Activated naive CD4-positive, alpha-beta T cell treated with anti-CD3 and anti-CD28 coated beads, Interleukin-2, amount 50 U/mL, for 24 hours (primary cell): ENCODE measurements around the gene SLCO2A1.

Experiments
- H3K27ac Mint-ChIP-seq: one replicate; pipeline ENCODE4 v1.8.0; 2021; ENCODE audit warnings: mild to moderate bottlenecking, mixed read lengths
- H3K27me3 Mint-ChIP-seq: one replicate; pipeline ENCODE4 v1.8.0; 2021; ENCODE audit warnings: mixed read lengths
- H3K36me3 Mint-ChIP-seq: one replicate; pipeline ENCODE4 v1.8.0; 2021; ENCODE audit warnings: mixed read lengths
- H3K4me1 Mint-ChIP-seq: one replicate; pipeline ENCODE4 v1.8.0; 2021; ENCODE audit warnings: mixed read lengths
- H3K4me3 Mint-ChIP-seq: one replicate; pipeline ENCODE4 v1.8.0; 2021; ENCODE audit warnings: mild to moderate bottlenecking, mixed read lengths
- H3K9me3 Mint-ChIP-seq: one replicate; pipeline ENCODE4 v1.8.0; 2021; ENCODE audit warnings: mixed read lengths

Gene SLCO2A1

GRCh38 chr3:134030379-134031347 is 938 bp upstream of the SLCO2A1 start:
- Mint-ChIP-seq H3K27ac (no peak overlapping the region), H3K9me3 (no peaks in the 10 kb centered on the region), H3K27me3 (peaks cover 30% of the 10 kb centered on the region), H3K4me1 (no peaks in the 10 kb centered on the region), H3K36me3 (no peaks in the 10 kb centered on the region), H3K4me3 (peak overlapping the region; percentile 58)

DNA sequence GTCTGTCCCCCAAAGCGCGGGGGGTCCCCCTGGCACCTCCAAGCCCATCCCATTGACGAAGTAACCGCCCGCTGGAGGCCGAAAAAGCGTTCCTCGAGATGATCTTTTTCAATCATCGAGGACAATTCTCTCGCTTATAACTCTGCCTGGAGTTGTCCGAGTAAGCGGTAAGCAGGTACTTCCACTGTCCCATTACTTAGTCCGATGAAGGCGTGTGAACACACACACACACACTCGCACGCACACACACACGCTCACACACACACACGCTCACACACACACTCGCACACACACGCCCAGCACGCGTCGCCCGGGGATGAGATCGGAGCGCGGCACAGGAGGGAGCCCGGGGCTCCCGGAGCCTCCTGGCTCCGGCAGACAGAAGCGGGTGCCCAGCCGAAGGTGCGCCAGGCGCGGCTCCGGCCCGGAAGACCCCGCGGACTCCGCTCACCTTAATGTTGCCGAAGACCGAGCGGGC is 430 bp downstream of the SLCO2A1 start:
- Mint-ChIP-seq H3K27ac (no peak overlapping the region), H3K27me3 (peaks cover 30% of the 10 kb centered on the region), H3K4me1 (no peaks in the 10 kb centered on the region), H3K4me3 (peak overlapping the region; percentile 52), H3K9me3 (no peaks in the 10 kb centered on the region), H3K36me3 (no peaks in the 10 kb centered on the region)

DNA sequence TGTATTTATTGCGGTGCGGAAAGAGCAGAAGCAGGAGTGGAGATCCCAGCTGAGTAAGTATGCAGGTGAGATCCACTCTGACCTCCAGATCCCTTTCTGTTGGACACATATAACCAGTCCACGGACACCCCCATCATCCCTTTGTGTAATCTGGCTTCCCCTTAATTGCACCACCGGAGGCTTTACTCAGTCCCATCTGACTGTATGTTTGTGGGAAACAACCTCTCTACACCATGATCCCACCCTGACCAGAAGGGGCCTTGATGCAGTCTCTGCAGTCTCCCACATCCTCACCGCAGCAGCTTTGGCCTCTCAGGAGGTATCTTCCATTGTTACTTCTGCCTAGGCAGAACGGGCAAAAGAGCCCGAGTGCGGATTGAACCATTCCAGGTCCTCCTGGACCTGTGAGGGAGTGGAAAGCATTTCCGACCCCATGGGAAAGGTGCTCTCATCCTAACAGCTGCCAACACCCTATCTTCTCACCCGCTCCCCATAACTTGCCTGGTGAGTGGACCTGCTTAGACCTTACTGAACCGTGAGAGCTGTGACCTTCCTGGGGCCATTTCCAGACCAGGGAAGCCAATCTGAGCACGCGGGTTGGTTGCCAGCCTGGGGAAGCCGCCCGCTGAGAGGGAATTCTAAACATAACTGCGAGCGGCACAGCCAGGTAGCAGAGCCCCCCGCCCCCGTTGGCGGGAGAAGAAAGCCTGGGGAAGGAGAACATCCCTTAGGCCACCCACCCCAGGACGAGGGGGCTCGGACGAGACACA is 1.1 kb downstream of the SLCO2A1 start:
- H3K27me3 Mint-ChIP-seq: peaks cover 30% of the 10 kb centered on the region
- no peaks in the 10 kb centered on the region for H3K36me3 Mint-ChIP-seq
- no peak overlapping the region for H3K27ac Mint-ChIP-seq
- no peaks in the 10 kb centered on the region for H3K4me1 Mint-ChIP-seq
- H3K9me3 Mint-ChIP-seq: no peaks in the 10 kb centered on the region
- no peak overlapping the region for H3K4me3 Mint-ChIP-seq

GRCh38 chr3:134027631-134028030 is 2.1 kb downstream of the SLCO2A1 start:
- Mint-ChIP-seq H3K36me3 (no peaks in the 10 kb centered on the region), H3K27ac (no peak overlapping the region), H3K4me1 (no peaks in the 10 kb centered on the region), H3K4me3 (no peak overlapping the region), H3K27me3 (peaks cover 29% of the 10 kb centered on the region), H3K9me3 (no peaks in the 10 kb centered on the region)

DNA sequence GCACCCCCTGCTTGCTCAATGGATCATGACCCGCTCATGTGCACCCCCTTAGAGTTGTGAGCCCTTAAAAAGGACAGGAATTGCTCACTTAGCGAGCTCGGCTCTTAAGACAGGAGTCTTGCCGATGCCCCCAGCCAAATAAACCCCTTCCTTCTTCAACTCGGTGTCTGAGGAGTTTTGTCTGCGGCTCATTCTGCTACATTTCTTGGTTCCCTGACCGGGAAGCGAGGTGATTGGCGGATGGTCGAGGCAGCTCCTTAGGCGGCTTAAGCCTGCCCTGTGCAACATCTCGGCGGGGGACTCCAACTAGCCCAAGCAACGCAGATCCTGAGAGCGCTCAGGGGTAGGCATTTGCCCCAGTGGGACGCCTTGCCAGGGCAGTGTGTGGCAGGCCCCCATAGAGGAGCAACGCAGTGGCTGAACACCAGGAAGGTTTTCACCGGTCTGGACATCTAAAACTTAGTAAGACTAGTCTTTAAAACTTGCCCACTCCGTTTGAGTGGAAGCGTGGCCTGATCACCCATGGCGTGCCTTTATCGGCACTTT is 9.5 kb downstream of the SLCO2A1 start:
- Mint-ChIP-seq H3K36me3 (no peaks in the 10 kb centered on the region), H3K27ac (no peak overlapping the region), H3K9me3 (no peaks in the 10 kb centered on the region), H3K4me3 (no peak overlapping the region), H3K27me3 (peaks cover 2% of the 10 kb centered on the region), H3K4me1 (no peaks in the 10 kb centered on the region)

DNA sequence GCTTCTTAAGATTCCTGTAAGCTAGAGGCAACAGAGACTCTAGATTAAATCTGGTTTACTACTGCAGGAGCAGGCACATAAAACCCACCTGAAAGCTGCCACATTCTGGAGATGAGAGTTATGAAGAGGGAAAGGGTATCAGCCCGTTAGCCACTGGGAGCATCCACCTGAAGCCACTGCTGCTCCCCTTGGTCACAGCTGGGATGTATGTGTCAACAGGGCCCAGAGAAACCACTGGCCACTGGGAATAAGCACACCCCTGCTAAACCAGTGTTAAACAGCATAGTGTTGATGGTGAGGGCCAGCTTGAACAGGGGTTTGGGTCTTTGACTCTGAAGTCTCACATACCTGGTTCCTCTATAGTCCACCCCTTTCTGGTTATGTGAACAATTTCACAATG is 10.9 kb downstream of the SLCO2A1 start:
- Mint-ChIP-seq H3K36me3 (no peaks in the 10 kb centered on the region), H3K27me3 (peaks cover 2% of the 10 kb centered on the region), H3K9me3 (no peaks in the 10 kb centered on the region), H3K4me1 (no peaks in the 10 kb centered on the region), H3K27ac (no peak overlapping the region), H3K4me3 (no peak overlapping the region)

DNA sequence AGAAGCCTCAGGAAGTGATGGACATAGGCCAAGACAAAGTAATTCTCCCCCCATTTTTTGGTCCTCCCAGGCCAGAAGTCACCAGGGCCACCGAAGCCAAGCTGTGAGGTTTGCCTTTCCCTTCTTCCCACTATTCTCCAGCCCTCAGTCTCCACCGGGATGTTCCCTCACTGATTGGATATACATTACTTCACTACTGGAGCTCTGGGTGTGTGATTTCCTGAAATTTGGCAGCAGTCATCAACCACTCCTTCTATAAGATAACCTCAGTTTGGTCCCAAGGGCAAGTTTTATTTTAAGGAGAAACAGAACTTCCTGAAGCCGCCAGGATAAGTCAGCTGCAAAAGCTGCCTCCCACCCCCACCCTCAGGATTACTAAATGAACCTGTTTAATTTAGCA is 11.3 kb downstream of the SLCO2A1 start:
- Mint-ChIP-seq H3K4me1 (no peaks in the 10 kb centered on the region), H3K27me3 (peaks cover under 1% of the 10 kb centered on the region), H3K9me3 (no peaks in the 10 kb centered on the region), H3K27ac (no peak overlapping the region), H3K36me3 (no peaks in the 10 kb centered on the region), H3K4me3 (no peak overlapping the region)

GRCh38 chr3:134017490-134017889 is 12.2 kb downstream of the SLCO2A1 start:
- Mint-ChIP-seq H3K4me3 (no peak overlapping the region), H3K4me1 (no peaks in the 10 kb centered on the region), H3K36me3 (no peaks in the 10 kb centered on the region), H3K27ac (no peak overlapping the region), H3K9me3 (no peaks in the 10 kb centered on the region), H3K27me3 (no peaks in the 10 kb centered on the region)

DNA sequence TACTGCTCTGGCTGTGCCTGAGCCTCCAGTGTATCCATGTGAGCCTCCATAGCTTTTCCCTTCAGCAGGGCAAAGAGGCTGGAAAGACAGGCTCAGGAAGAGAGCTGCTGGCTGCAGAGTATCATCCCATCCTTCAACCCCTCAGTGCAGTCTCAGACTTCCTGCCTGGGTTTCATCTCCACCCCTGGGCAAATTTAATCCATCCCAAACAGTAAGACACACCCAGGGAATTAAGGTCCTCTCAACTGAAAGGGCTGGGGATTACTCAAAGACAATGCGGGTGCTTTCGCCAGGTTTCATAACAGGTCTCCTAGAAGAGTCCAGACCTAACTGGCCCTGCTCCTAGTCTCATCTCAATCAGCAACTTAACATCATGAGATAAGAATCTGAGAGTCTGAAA is 15.5 kb downstream of the SLCO2A1 start:
- H3K27ac Mint-ChIP-seq: no peak overlapping the region
- H3K4me1 Mint-ChIP-seq: no peaks in the 10 kb centered on the region
- peaks cover 3% of the 10 kb centered on the region for H3K9me3 Mint-ChIP-seq
- peaks cover 4% of the 10 kb centered on the region for H3K27me3 Mint-ChIP-seq
- no peak overlapping the region for H3K4me3 Mint-ChIP-seq
- no peaks in the 10 kb centered on the region for H3K36me3 Mint-ChIP-seq

DNA sequence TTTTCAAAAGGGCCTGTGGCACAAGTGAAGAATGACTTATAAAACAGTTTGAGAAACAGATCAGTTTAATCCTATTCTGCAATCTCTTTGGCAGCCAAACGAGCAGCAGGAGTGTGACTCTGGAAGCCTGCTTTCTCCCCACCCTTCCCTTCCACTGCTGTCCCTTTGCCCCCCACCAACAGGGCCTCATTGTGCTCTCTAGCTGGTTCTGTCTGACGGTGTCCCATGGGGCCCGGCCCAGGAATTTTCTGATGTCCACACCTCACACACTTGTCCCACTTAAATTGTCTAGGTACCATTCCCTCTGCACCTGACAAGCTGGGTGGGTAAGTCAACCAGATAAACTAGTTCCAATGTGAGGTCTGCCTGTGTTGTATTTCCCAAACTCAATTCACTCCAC is 16.4 kb downstream of the SLCO2A1 start:
- Mint-ChIP-seq H3K36me3 (no peaks in the 10 kb centered on the region), H3K4me3 (no peak overlapping the region)

GRCh38 chr3:134009345-134010000 is 20.3 kb downstream of the SLCO2A1 start:
- Mint-ChIP-seq H3K36me3 (no peaks in the 10 kb centered on the region), H3K4me3 (no peak overlapping the region), H3K27me3 (peaks cover 6% of the 10 kb centered on the region), H3K27ac (no peak overlapping the region), H3K4me1 (no peaks in the 10 kb centered on the region), H3K9me3 (peaks cover 3% of the 10 kb centered on the region)

More for the DNA sequence above, 16.4 kb downstream of the SLCO2A1 start:
- peaks cover 3% of the 10 kb centered on the region for H3K9me3 Mint-ChIP-seq
- no peaks in the 10 kb centered on the region for H3K4me1 Mint-ChIP-seq
- peaks cover 6% of the 10 kb centered on the region for H3K27me3 Mint-ChIP-seq
- H3K27ac Mint-ChIP-seq: no peak overlapping the region

- Mint-ChIP-seq H3K36me3 (no peaks in the 10 kb centered on the region), H3K4me1 (no peaks in the 10 kb centered on the region), H3K27ac (no peak overlapping the region), H3K4me3 (no peak overlapping the region), H3K9me3 (peaks cover 3% of the 10 kb centered on the region), H3K27me3 (peaks cover 6% of the 10 kb centered on the region)
Measured at GRCh38 chr3:134008630-134009156, 21.0 kb downstream of the SLCO2A1 start.

GRCh38 chr3:134007819-134008218 is 21.9 kb downstream of the SLCO2A1 start:
- H3K27ac Mint-ChIP-seq: no peak overlapping the region
- H3K4me1 Mint-ChIP-seq: no peaks in the 10 kb centered on the region
- H3K4me3 Mint-ChIP-seq: no peak overlapping the region
- H3K27me3 Mint-ChIP-seq: peaks cover 6% of the 10 kb centered on the region
- no peaks in the 10 kb centered on the region for H3K36me3 Mint-ChIP-seq
- H3K9me3 Mint-ChIP-seq: peaks cover 3% of the 10 kb centered on the region

GRCh38 chr3:134004841-134005240 is 24.9 kb downstream of the SLCO2A1 start:
- Mint-ChIP-seq H3K4me1 (no peaks in the 10 kb centered on the region), H3K27ac (no peak overlapping the region), H3K4me3 (no peak overlapping the region), H3K27me3 (peaks cover 2% of the 10 kb centered on the region), H3K36me3 (no peaks in the 10 kb centered on the region), H3K9me3 (no peaks in the 10 kb centered on the region)

DNA sequence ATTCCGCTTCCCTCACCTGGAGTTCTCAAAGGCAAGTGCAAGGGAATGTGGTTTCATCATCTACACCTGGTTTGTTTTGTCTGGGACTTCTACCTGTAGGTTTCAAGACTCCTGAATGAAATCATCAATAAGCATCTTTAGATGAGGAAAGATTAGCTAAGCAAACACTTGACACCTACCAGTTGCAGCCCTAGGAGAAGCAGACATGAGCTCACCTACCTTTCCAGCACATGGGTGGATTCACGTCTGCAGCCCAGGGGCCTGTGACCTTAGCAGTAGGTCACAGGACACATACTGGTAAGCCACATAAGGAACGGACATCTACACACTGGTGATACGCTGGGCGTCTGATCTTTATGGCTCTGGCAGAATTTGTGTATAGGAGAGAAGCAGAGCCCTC is 26.7 kb downstream of the SLCO2A1 start:
- H3K4me3 Mint-ChIP-seq: no peak overlapping the region
- peaks cover 5% of the 10 kb centered on the region for H3K27me3 Mint-ChIP-seq
- H3K36me3 Mint-ChIP-seq: no peaks in the 10 kb centered on the region
- no peak overlapping the region for H3K27ac Mint-ChIP-seq
- H3K9me3 Mint-ChIP-seq: no peaks in the 10 kb centered on the region
- H3K4me1 Mint-ChIP-seq: no peaks in the 10 kb centered on the region
